NCI-H510A (cell line): ENCODE measurements around the gene PAK1.

Experiments
- DNase-seq: peaks from one replicate; lab custom pipeline; 2025; lab: John Stamatoyannopoulos, UW

PAK1 gene

DNA sequence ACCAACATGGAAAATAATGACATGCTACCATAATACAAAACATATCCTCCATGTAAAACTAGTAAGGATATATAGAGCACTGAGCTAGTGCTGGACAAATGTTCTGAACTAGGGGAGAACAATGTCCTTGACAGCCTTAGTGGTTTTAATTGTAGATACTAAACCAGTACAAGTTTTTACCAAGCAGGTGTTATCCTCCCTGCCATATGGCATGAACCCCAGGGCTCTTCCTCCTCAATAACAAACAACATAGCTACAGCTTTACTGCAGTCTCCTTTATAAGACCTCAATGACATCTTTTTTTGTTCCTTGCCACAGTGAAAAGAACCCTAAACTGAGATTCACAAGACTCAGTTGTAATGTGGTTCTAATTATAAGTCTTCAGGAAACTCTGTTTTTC lies 102.2 kb downstream of the PAK1 start:
- no peak for DNase-seq

DNA sequence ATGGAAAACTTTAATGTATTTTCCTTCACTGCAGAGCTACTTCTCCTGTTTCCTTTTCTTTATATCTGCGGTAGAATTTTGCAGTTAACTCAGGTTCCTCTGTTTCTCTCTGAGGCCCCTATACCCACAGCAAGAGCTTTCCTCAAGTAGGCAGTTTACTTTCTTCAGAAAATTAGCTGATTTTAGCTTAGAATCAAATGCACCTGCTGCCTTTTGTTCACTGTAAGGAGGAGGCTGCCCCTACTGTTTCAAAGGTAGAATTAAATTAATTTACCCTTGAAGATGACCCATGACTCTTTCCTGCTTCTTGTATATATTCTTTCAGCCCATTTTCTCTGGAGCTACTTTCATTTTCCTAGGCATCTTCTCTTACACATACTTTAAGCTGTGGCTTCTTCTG lies 103.7 kb downstream of the PAK1 start:
- DNase-seq = no peak

DNA sequence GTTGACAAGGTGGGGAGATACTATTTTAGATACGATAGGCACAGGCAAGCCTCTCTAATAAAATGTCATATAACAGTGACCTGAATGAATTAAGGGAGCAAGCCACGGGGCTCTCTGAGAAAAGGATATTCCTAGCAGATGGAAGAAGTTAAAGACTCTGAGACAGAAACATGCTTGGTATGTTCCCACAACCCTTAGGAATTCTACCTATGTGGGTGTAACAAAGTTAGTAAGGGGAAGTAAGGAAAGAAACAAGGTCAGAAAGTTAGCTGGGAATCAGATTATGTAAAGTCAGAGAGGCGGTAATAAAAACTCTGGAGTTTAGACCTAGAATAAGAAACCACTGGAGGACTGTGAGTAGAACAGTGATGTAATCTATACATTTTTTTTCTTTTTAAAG lies 112.7 kb downstream of the PAK1 start:
- DNase-seq = no peak

DNA sequence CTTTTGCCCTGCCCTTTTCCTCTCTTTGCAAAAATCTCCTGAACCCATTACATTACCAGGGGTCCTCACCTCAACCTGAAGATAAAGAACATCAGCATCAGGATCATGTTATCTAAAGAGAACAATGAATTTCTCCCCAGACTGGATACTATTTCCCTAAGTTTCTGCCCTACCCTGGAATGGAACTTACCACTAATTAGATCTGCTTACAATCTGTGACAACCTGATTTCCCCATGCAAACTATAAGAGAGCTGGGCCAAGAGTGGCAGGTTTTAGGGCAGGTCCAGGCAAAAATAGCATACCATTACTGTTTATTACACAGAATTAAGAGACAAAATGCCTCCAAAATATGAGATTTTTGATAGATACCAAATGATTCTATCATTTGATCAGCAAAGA lies 114.4 kb downstream of the PAK1 start:
- DNase-seq = no peak

DNA sequence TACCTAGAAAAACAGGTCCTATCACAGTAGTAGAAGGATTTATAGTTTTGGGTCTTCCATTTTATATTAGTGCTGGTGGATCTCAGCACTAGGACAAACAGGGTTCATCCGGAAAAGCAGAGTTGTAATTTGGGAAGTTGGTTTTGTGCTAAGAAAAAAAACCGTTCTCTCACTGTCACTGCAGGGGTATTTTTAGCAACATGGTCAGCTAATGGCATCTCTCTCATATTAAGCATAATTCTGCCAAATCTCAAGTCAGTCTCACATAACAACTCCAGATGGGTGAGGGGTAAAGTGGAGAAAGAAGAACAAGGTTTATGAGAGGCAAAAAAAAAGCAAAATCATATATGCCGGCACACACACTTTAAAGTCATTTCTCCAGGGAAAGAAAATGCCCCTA lies 120.8 kb downstream of the PAK1 start:
- DNase-seq = no peak

DNA sequence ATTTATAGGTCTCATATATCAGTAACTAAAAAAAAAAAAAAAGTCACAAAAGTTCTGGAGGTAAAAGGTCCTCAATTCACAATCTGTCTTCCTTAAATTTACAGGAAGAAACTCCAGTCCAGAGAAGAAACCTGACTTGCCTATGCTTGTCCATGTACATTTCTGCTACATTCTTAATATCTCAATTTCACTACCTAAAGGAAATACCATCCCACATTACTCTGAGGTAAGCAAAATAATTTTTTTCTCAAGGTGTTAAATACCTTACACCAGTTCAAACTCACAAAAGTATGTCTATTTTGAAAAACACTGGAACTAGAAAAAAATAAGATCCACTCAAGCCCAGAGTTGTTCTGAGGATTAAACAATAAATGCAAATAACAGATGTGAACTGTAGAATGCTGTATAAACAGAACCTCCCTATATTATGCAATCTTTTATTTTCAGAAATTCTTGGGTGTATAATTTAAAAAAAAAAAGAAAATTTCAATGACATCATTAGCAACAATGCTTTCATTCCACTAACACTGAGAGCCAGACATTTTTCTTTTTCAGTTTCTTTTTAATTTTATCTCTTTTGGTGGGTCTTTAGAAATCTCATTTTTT lies 122.5 kb downstream of the PAK1 start:
- no peak for DNase-seq

DNA sequence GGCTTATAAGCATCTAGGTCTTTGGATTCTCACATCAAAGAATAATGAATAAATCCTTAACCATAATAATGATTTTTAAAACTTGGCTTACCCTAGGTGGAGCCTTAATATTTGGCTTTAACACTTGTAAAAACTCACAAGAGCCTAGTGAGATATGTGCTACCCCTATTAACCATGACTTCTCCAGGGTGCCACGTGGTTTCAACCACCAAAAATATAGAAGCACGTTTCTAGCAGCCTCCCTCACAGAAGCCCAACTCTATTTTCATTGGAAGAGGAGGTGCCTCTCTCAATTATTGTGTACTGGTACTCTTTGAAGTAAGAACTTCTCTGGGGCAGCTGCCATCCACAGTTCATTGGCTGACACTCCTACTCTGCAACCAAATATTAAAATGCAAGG lies 125.9 kb downstream of the PAK1 start:
- no peak for DNase-seq

DNA sequence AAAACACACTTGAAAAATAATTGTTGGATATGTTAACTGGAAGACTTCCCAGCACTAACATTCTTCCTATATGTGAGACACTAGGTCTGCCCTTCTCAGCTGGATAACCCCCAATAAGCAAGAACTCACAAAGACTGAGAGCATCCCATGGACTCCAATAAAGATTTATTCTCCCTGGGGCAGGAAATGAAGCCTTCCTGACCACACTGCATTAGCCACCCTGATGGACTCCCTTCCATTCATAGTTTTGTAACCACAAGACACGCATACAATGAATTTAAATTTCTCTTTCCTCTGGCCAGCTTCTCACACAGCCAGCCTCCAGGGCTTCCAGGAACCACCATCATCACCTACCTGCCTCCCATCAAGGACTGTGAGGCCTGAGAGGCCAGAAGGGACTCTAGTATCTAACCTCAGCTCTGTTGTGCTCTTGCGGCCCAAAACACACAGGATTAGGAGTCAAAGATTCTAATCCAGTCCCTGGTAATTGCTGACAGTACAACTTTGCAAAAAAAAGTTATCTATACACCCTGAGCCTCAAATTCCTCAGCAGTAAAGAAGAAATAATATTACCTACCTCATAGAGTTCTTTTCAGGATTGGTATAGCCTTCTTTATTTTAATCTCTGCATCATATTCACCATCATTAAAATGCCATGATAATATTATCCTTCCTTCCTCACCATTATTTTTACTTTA lies 126.8 kb downstream of the PAK1 start:
- DNase-seq = no peak

DNA sequence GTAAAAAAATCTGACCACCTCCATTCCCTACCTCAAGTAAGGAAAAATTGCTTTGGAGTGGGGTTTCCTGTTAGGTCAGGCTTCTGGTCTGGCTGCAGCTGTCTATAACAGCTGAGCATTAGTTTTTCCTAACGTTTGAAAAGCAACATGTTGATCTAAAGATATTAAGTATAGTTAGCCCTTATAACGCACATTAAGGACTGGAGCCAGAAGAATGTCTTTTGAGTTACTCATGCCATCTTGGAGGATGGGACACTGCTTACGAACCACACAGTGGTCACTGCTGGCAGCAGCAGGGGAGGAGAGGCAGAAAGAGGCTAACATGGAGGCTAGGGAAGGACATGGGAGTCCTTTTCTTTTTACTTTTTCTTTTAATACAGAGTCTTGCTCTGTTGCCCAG lies 128.3 kb downstream of the PAK1 start:
- DNase-seq = no peak

DNA sequence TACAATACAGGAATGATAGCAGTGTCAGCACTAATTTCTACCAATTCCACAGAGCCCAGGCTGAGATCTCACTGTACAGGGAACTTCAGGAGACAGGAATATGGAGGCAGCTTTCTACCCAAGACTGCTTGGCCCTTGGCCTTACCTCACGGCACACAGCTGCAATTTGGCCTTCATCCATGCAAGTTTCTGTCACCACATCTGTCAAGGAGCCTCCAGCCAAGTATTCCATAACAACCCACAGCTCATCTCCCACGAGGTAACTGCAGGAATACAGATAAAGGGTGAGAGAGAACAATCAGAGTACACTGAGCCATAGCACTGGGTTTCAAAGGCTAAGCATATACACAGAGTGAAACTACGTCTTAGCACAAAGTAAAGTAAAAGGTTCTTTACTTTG lies 133.4 kb downstream of the PAK1 start:
- DNase-seq = no peak

DNA sequence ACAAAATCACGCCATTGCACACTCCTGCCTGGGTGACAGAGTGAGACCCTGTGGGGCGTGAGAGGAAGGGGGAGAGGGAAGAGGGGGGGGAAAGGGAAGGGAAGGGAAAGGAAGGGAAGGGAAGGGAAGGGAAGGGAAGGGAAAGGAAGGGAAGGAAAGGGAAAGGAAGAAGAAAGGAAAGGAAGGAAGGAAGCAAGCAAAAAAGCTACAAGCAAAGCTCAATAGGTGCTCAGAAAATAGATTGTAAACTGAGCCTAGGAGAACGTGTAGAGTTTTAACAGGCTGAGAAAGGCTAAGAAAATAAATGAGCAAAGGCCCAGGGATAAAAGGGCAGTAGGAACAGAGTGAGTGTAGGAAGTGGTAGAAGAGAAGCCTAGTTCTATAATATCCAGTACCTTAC lies 141.6 kb downstream of the PAK1 start:
- DNase-seq = no peak

DNA sequence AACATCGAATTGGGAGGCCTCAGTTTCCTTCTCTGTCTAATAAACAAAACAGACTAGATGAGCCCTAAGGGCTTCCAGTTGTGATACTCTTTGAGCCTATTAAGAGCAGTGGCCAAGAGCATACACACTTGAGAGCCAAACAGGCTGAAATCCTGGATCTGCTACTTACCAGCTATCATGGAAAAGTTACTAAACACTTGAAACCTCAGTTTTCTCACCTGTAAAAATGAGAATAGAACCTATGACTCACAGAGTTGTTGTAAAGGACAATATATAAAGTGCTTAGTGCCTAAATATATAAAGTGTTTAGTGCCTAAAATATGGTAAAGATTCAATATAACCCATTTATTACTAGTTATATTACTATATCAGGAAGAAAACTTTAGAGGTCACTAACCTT lies 148.7 kb downstream of the PAK1 start:
- no peak for DNase-seq

DNA sequence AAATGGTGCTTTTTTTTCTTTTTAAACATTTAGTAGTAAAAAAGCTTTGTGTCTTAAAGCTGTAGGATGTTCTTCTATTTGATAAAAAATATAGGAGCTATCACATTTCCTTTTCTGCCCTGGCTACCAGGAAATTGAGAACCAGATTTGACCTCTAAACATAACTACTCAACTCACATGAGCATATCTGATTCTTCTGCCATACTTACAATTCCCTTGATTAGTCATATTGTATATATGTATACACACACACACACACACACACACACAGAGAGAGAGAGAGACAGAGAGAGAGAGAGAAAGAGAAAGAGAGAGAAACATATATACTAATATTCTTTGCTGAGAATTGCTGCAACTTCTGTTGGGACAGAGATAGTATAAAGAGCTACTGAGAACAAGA lies 149.4 kb downstream of the PAK1 start:
- DNase-seq = no peak

DNA sequence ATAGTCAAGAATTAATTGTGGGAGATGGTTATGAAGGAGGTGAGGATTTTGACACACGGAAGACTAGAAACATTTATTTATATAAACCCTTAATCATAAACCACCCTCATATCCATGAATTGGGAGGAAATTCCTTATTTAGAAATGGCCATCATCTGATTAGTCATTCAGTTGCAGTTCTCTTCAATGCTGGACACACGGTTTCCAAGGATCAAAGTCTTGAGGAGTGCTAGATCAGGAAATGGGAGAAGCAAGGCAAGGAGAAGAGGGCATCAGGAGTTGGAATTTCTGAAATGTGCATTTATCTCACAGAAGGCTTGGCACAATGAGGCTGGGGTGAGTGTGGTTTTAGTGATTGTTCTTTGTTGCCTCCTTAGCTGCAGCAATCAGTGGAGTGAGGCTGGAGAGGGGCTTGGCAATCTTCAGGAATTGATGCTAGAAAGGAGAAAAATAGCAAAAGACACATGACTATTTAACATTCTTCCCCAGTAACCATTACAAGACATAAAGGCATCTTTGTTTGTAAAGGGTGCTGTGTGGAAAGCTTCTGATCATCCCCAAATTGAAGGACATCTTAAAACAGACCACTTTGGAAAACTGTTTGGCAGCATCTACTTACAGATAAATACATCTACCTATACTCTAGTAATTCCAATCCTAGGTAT lies 150.8 kb downstream of the PAK1 start:
- DNase-seq = no peak

DNA sequence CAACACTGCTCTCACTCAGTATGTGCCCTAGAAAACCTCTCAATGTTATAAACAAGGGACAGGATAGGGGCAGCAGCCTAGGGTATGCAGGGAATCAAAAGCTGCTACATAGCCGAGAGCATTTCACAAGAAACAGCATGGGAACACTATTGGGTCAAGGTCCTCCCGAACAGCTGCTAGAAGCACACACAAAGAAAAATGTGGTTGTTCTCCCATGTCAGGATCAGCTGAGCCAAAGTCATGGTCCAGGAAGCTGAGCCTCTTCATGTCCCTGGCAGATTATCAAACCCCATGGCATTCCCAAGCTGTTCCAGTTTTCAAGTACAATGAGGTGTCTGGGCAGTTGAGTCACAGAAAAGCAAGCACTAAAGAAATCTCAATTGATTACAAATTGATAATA lies 151.4 kb downstream of the PAK1 start:
- DNase-seq = no peak

DNA sequence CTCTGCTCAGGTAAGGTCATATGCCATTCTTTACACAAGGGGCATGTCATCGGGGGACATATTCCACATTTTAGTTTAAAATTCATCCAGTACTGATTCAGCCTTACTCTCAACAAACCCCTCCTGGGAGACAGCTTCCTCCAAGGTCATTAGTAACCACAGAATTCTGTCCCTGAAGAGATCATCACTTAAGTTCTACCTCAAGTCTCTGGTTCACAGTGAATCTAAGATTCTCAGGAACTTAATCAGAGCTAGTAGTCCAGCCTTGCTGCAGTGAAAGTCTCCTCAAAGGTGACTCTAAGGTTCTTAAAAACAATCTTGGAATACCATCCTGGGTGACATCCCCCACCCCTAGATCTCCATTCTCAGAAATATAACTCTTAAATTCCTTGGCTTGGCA lies 153.5 kb downstream of the PAK1 start:
- DNase-seq = no peak

DNA sequence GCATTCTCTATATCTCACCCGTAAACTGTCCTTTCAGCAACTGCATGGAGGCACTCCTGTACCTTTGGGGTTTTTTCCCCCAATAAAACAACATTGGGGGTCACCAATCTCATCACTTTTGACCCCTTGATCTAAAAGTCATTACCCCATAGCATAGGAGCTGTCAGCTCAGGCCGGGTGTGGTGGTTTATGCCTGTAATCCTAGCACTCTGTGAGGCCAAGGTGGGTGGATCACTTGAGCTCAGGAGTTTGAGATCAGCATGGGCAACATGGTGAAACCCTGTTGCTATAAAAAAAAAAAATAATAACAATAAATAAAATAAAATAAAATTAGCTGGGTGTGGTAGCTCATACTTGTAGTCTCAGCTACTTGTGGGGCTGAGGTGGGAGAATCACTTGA lies 155.3 kb downstream of the PAK1 start:
- DNase-seq = no peak

DNA sequence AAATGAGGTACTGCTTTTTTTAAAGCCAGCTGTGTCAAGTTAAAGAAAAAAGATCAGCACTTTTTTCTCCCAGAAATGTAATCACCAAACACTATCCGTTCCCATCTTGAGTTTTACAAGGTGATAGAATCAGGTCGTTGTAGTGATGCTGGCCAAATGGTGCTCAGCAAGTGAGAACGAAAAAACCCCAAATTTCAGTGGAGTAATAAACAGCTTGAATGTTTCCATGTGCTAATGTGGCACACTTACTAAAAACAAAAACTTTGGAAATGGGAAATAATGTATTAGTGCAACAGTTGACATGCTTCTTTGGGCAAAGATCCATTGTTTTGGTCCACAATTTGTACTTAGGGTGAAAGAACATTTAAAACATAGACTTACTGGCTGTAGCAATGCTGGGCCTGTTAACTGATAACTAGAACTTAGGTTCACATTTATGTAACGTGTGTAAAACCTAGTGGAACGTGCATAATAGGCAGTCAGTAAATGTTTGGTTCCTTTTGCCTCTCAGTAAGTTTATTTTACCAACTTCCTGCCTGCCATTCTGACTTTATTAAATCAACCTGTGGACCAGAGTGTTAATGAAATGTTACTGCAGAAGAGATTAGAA lies 157.1 kb downstream of the PAK1 start:
- no peak for DNase-seq

DNA sequence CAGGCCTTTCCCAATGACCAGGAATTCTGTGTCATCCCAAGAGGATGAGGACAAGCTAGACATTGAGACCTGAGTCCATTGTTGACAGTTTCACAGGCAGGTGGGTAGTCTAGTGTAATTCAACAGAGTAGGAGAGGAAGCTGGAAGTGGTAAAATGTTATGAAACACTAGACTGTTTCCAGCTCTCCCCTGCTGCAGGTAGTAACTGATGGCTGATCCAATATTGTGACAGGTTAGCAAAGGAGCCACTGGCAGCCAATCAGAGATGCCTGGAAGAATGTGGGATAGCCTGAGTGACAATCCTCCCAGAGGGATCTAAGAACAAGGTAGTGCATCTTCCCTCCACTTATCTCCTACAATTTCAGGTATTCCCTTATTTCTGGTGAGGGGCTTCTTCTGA lies 161.8 kb downstream of the PAK1 start:
- DNase-seq = no peak

DNA sequence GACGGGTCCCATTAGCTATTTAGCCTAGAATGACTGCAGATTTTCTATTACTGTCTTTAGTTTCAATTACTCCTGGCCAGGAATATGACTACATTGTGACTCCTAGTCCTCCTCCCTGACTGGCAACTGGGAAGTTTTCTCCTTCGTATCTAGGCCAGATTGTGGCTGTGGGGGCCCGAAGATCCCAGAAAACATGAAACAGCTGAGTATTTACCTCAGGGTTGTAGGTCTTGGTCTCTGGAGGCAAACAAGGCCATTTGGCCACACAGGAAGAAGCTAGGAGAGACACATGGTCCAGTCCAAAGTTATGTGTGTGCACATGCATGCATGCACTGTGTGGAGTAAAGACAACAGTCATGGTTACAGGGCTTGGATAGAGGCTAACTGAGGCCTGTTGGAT lies 162.2 kb downstream of the PAK1 start:
- DNase-seq = no peak

DNA sequence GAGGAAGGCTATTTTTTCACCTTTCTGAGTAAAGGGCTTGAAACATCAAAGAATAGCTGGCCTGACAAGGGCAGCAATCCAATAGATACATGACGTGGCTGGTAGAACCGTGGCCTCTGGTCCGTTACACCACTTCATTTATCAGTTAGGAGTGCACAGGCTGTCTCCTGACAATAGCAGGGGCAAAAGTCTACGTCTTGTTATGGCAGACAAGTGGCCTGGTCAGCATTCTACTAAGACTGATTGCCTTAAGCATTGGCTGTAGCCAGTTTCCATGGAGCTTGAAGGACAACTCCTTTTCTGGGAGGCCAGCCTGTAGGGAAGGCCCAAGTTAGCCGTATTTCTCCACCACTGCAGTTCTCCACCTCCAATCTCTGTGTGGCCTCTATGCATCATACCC lies 163.2 kb downstream of the PAK1 start:
- DNase-seq = no peak

DNA sequence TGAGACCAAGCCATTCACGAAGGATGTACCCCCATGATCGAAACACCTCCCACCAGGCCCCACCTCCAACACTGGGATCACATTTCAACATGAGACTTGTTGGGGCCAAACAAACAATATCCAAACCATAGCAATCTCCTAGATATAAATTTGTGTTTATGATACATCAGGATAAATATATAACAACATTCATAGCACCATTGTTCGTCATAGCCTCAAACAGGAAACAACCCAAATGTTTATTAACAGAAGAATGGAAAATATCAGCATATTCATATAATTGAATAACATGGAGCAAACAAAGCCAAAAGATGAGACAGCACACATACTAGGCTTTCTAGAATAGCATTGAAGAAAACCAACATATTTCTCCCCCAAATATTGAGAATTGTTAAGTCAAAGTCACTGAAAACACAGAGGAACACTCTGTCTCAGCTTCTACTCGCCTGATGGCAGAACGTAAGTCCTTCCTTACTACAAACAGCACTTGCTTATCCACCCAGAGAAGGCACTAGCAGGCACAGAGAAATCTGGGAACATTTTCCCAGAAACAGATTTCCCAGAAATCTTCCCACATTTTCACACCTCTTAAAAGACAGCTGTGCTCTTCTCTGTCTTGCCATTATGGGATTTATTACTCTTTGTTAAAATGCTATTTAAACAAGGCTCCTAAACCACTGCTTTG lies 164.4 kb downstream of the PAK1 start:
- DNase-seq = no peak

DNA sequence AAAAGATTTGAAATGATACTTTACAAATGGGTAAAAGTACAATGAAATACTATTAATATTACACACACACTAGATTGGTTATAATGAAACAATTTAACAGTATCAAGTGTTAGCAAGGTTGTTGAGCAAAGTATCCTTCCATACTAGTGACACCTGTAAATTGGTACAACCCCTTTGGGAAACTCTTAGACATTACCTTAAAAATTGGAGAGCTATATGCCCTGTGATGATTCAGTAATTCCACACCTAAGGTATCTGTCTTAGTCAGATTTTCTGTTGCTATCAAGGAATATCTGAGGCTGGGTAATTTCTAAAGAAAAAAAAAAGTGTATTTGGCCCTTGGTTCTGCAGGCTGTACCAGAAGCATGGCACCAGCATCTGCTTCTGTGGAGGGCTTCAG lies 165.1 kb downstream of the PAK1 start:
- no peak for DNase-seq
